ENCODE data around the gene PCARE.

PCARE gene

DNA sequence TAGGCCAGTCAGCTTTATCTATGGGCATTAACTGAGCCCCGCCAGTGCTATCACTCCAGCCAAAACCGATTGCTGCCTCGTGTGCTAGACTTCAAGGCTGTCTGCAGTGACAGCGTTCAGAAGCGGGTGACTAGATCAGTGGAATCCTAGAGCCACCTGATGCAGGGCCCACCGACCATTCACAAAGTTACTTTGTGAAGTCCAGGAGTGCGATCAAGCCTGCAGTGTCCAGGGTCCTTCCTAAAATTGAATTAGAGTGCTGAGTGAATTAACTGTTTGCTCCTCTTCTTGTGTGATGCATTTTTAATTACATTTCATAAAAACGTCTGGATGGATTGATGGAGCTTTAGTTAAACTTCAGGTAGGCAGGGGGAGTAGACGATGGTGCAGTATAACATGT lies 13.9 kb downstream of the PCARE start:
- Histone ChIP-seq H3K4me3 (replicated peaks; ENCODE audit: low read depth, low read length) (no peak overlapping the region), H3K27me3 (replicated peaks; ENCODE audit: control insufficient read depth, insufficient read depth, low read length) (no peaks in the 10 kb centered on the region), H3K36me3 (ENCODE audit: control insufficient read depth, insufficient read depth, low read length) (no peaks in the 10 kb centered on the region)
- DNase-seq (ENCODE audit: extremely low read depth, insufficient read length): no peak
- no peak for TF ChIP-seq CTCF (IDR thresholded peaks at IDR 0.05; ENCODE audit: insufficient read depth, low read length, poor library complexity, severe bottlenecking)

GRCh38 chr2:29059624-29060023 lies 14.7 kb downstream of the PCARE start:
- Histone ChIP-seq H3K27me3 (replicated peaks; ENCODE audit: control insufficient read depth, insufficient read depth, low read length) (no peaks in the 10 kb centered on the region), H3K36me3 (ENCODE audit: control insufficient read depth, insufficient read depth, low read length) (no peaks in the 10 kb centered on the region), H3K4me3 (replicated peaks; ENCODE audit: low read depth, low read length) (no peak overlapping the region)
- DNase-seq (ENCODE audit: extremely low read depth, insufficient read length): no peak
- no peak for TF ChIP-seq CTCF (IDR thresholded peaks at IDR 0.05; ENCODE audit: insufficient read depth, low read length, poor library complexity, severe bottlenecking)

GRCh38 chr2:29057006-29057405 lies 17.3 kb downstream of the PCARE start:
- no peak for DNase-seq (ENCODE audit: extremely low read depth, insufficient read length)
- H3K27me3 ChIP-seq (replicated peaks; ENCODE audit: control insufficient read depth, insufficient read depth, low read length): no peaks in the 10 kb centered on the region

DNA sequence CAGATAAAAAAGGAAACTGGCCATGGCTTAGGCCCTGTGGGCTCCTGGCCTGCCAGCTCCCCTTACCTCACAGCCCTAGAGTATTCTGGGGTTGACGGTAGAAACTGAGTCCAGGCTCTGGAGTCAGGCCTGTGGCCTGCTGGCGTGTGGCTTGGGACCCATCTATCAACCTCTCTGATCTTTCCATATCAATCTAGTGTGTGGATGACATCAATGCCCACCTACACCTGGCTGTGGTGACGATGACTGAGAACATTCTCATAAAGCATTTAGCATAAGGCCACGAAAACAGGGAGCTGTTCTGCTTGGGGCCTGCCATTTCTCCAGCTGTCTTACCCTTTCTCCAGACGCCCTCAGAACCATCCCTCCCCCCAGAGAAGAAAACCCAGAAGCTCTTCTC lies 17.9 kb downstream of the PCARE start:
- no peak overlapping the region for H3K4me3 ChIP-seq (replicated peaks; ENCODE audit: low read depth, low read length)
- DNase-seq (ENCODE audit: extremely low read depth, insufficient read length): no peak
- TF ChIP-seq CTCF (IDR thresholded peaks at IDR 0.05; ENCODE audit: insufficient read depth, low read length, poor library complexity, severe bottlenecking): no peak
- H3K36me3 ChIP-seq (ENCODE audit: control insufficient read depth, insufficient read depth, low read length): no peaks in the 10 kb centered on the region
- H3K27me3 ChIP-seq (replicated peaks; ENCODE audit: control insufficient read depth, insufficient read depth, low read length): no peaks in the 10 kb centered on the region

More at GRCh38 chr2:29057006-29057405, 17.3 kb downstream of the PCARE start:
- Histone ChIP-seq H3K36me3 (ENCODE audit: control insufficient read depth, insufficient read depth, low read length) (no peaks in the 10 kb centered on the region), H3K4me3 (replicated peaks; ENCODE audit: low read depth, low read length) (no peak overlapping the region)
- TF ChIP-seq CTCF (IDR thresholded peaks at IDR 0.05; ENCODE audit: insufficient read depth, low read length, poor library complexity, severe bottlenecking): no peak

DNA sequence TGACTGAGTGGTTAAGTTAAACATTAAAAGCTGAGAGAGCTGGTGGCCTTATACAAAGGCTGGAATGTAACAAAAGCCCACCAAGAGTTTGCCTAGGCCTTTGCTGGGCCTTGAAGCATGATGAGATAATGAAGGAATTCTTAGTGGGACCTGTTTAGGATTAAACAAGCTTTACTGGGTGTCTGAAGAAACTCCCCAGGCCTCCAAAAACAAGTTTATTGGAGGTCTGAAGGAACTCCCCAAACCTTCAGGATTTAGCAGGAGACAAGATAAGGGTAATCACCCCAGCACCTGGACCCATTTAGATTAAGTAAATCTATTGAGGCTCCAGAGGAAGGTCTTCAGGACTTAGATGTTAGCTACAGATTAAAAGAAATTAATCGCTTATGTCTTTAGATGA lies 18.7 kb downstream of the PCARE start:
- no peak overlapping the region for H3K4me3 ChIP-seq (replicated peaks; ENCODE audit: low read depth, low read length)
- no peaks in the 10 kb centered on the region for H3K36me3 ChIP-seq (ENCODE audit: control insufficient read depth, insufficient read depth, low read length)
- TF ChIP-seq CTCF (IDR thresholded peaks at IDR 0.05; ENCODE audit: insufficient read depth, low read length, poor library complexity, severe bottlenecking): no peak
- no peak for DNase-seq (ENCODE audit: extremely low read depth, insufficient read length)
- no peaks in the 10 kb centered on the region for H3K27me3 ChIP-seq (replicated peaks; ENCODE audit: control insufficient read depth, insufficient read depth, low read length)

DNA sequence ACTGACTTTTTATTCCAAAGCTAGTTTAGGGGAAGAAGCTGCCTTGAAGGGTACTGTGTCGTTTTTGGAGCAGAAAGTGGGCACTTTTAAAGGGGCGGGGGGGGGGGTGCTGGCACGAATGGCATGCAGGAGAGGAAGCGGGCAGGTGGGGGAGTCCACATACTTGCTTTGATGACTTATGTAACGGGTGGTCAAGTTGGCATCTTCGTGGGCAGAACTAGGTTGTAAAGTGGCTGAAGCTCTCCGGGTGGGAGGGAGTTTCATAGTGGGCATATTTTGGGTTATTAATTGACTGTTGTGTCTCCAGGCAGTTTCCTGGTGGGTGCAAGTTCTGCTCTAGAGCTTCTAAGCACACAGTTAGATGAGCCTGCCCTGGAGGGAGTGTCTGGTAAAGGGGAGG lies 19.9 kb downstream of the PCARE start:
- TF ChIP-seq CTCF (IDR thresholded peaks at IDR 0.05; ENCODE audit: insufficient read depth, low read length, poor library complexity, severe bottlenecking): no peak
- H3K36me3 ChIP-seq (ENCODE audit: control insufficient read depth, insufficient read depth, low read length): no peaks in the 10 kb centered on the region
- no peak overlapping the region for H3K4me3 ChIP-seq (replicated peaks; ENCODE audit: low read depth, low read length)
- no peaks in the 10 kb centered on the region for H3K27me3 ChIP-seq (replicated peaks; ENCODE audit: control insufficient read depth, insufficient read depth, low read length)
- no peak for DNase-seq (ENCODE audit: extremely low read depth, insufficient read length)
